K562 (cell line): ENCODE results near the gene REEP3. TPM values are rescaled to one million over a fixed set of nuclear protein-coding genes. Genes with fewer than 3 reads are reported as not detected.
A peak's percentile ranks its signal among the peaks of the same experiment; 100 is the strongest.

ENCODE experiments used
- ATAC-seq: fragments of 200-7000 bp; cut with Tn5 transposase; 3 replicates; pipeline ENCODE4 v1.9.1; 2020; ENCODE audit warnings: moderate library complexity
- BruUV-seq: library from RNA; stranded (reverse); fragments of 400-500 nt; replicated peaks from 2 replicates; lab custom pipeline; 2021; lab: Mats Ljungman, UMichigan
- CTCF ChIA-PET: fragments of 300-600 bp; formaldehyde crosslinking; extraction: SDS; loops from one replicate; lab custom pipeline; 2021; ENCODE audit warnings: low intra/inter-chr PET ratio; lab: Yijun Ruan, JAX
- POLR2A ChIA-PET: fragments of 300-600, 350-650 bp; sonication (Branson Sonifier 250); formaldehyde crosslinking; extraction: SDS; loops from one replicate; lab custom pipeline; 2021; ENCODE audit warnings: antibody characterized with exemption, inconsistent platforms; lab: Yijun Ruan, JAX
- DNase-seq, 4 experiments: peaks; one replicate each; pipeline versions ENCODE4 v3.0.0 to v3.0.0-alpha.2; 2011 to 2018; ENCODE audit warnings: low spot score in 3 of 4, mixed read lengths in 3 of 4; ENCODE audit errors: extremely low read depth in 1 of 4
- FAIRE-seq: peaks from 2 replicates; lab custom pipeline; 2011; peaks lifted over from hg19 to GRCh38; lab: Jason Lieb, UNC
- H2AFZ ChIP-seq: 2 replicates; pipeline ENCODE4 v1.6.0; 2011; ENCODE audit warnings: low read depth, low read length, control low read depth, inconsistent platforms
- H3K27ac ChIP-seq: fragments of 200-600 bp; 3 replicates; pipeline ENCODE4 v1.8.0; 2011; ENCODE audit warnings: low read depth, mild to moderate bottlenecking, control low read depth, inconsistent platforms, low read length, moderate library complexity, mixed read lengths; ENCODE audit errors: extremely low read depth
- H3K27me3 ChIP-seq, 2 experiments: fragments of 300-600 bp in 1 of 2; 2 replicates in 1 of 2; 3 replicates in 1 of 2; pipeline versions ENCODE4 v1.6.0 to v1.8.0; 2011; ENCODE audit warnings: inconsistent platforms in 2 of 2, low read length in 2 of 2, mild to moderate bottlenecking in 1 of 2, mixed read lengths in 1 of 2, moderate library complexity in 1 of 2; ENCODE audit not compliant: control insufficient read depth in 2 of 2, insufficient read depth in 2 of 2
- H3K36me3 ChIP-seq: fragments of 300-600 bp; 3 replicates; pipeline ENCODE4 v1.8.0; 2011; ENCODE audit warnings: mild to moderate bottlenecking, low read length, inconsistent platforms; ENCODE audit not compliant: control insufficient read depth, insufficient read depth
- H3K4me1 ChIP-seq, 2 experiments: fragments of 200-600 bp in 1 of 2; replicated peaks in 1 of 2; 2 replicates in 1 of 2; 3 replicates in 1 of 2; pipeline versions ENCODE4 v1.5.1 to v1.8.0; 2011; ENCODE audit warnings: inconsistent platforms in 2 of 2, low read length in 2 of 2, mild to moderate bottlenecking in 1 of 2, mixed read lengths in 1 of 2, moderate library complexity in 1 of 2; ENCODE audit not compliant: control insufficient read depth in 2 of 2, insufficient read depth in 2 of 2
- H3K4me2 ChIP-seq: 2 replicates; pipeline ENCODE4 v1.6.1; 2011; ENCODE audit warnings: low read length, control low read depth, inconsistent platforms, mixed read lengths; ENCODE audit not compliant: insufficient read depth
- H3K4me3 ChIP-seq: fragments of 200-600 bp; sonication (generic), shearing (Covaris generic); 2 replicates; pipeline ENCODE4 v1.5.1; 2016; ENCODE audit warnings: control low read depth, inconsistent platforms
- H3K79me2 ChIP-seq: fragments of 200-600 bp; 3 replicates; pipeline ENCODE4 v1.8.0; 2011; ENCODE audit warnings: low read length, inconsistent platforms; ENCODE audit not compliant: control insufficient read depth, insufficient read depth
- H3K9ac ChIP-seq, 2 experiments: 2 replicates each; pipeline versions ENCODE4 v1.6.0 to v1.6.1; 2011; ENCODE audit warnings: low read depth in 2 of 2, low read length in 2 of 2, control low read depth in 1 of 2, inconsistent platforms in 1 of 2, mild to moderate bottlenecking in 1 of 2, mixed read lengths in 1 of 2; ENCODE audit not compliant: insufficient read depth in 1 of 2
- H3K9me1 ChIP-seq: one replicate; pipeline ENCODE4 v1.6.0; 2011; ENCODE audit warnings: inconsistent platforms, mild to moderate bottlenecking, low read length, moderate library complexity; ENCODE audit not compliant: control insufficient read depth, insufficient read depth
- H3K9me3 ChIP-seq: replicated peaks from 2 replicates; pipeline ENCODE4 v1.5.1; 2011; ENCODE audit warnings: low read depth, low read length, inconsistent platforms; ENCODE audit not compliant: control insufficient read depth, insufficient read depth
- H4K20me1 ChIP-seq: replicated peaks from 2 replicates; pipeline ENCODE4 v1.6.1; 2011; ENCODE audit warnings: low read length, inconsistent platforms, mixed read lengths; ENCODE audit not compliant: control insufficient read depth, insufficient read depth
- CTCFL ChIP-seq: IDR thresholded peaks from 2 replicates; pipeline ENCODE4 v1.6.1; 2011; ENCODE audit warnings: borderline replicate concordance, low read depth, mild to moderate bottlenecking, moderate library complexity, low read length; ENCODE audit not compliant: insufficient read depth, poor library complexity, severe bottlenecking
- YY1 ChIP-seq, 3 experiments: IDR thresholded peaks; 2 replicates each; pipeline ENCODE4 v1.6.1; 2011; ENCODE audit warnings: low read length in 2 of 3, mild to moderate bottlenecking in 2 of 3, moderate library complexity in 2 of 3, borderline replicate concordance in 1 of 3, control low read depth in 1 of 3, low read depth in 1 of 3; ENCODE audit not compliant: insufficient read depth in 3 of 3, insufficient replicate concordance in 2 of 3, control insufficient read depth in 1 of 3, insufficient read length in 1 of 3; ENCODE audit errors: extremely low read depth in 1 of 3
- WGBS: fragments of 100-300 bp; shearing (Covaris generic); methylation state at CpG from one replicate; pipeline ENCODE4 v1.1.6; 2016; ENCODE audit warnings: low coverage, mixed read lengths; ENCODE audit not compliant: insufficient coverage; ENCODE audit errors: missing lambda C conversion rate; 5-methylcytosine and 5-hydroxymethylcytosine counted together
- in situ Hi-C: fragments of 300-500 bp; cut with MboI; formaldehyde crosslinking; loops from 4 replicates; pipeline ENCODE4 v1.15.0; 2018; ENCODE audit warnings: inconsistent platforms, mixed read lengths
- intact Hi-C: fragments of 100-400 bp; cut with micrococcal nuclease; formaldehyde crosslinking; loops from 2 replicates; pipeline ENCODE4 v1.14.2; 2022
- polyA plus RNA-seq, 8 experiments: library from polyadenylated mRNA; depleted of rRNA in 4 of 8; stranded (reverse) in 5 of 8; unstranded in 3 of 8; fragments of >200 nt; fragmentation: Nextera tagmentation in 2 of 8; fragmentation: Illumina TruSeq in 1 of 8; extraction: Ambion mirVana in 2 of 8; extraction: Trizol in 1 of 8; gene quantifications; 2 replicates each; pipeline versions ENCODE4 v1.2.1 to v1.2.3, GENCODE V29; 2011 to 2014; ENCODE audit warnings: inconsistent platforms in 1 of 8, missing spikeins in 1 of 8
- total RNA-seq, 7 experiments: library from RNA; depleted of rRNA in 6 of 7; stranded (reverse); fragments of >200 nt in 6 of 7; fragmentation: Illumina TruSeq in 2 of 7; extraction: Trizol in 2 of 7; gene quantifications; 2 replicates each; pipeline versions ENCODE4 v1.2.1 to v1.2.3, GENCODE V29; 2011 to 2021; ENCODE audit warnings: low replicate concordance in 1 of 7
- TF ChIP-seq, protein P1 (sequence below): fragments of 200-800 bp; sonication (Bioruptor generic); IDR thresholded peaks from 2 replicates; pipeline ENCODE4 v1.6.1; 2017; ENCODE audit warnings: missing genetic modification characterization, missing compliant biosample characterization

The REEP3 gene
- total and polyA plus RNA-seq, 9 of the 15 experiments (the other 6 are each of a cell fraction or from before 2014, with no cell fraction given), result 3.4 to 13.4 (median 9.2) TPM

- DNase-seq (peak in 1 of 4 experiments; percentile 20), FAIRE-seq (no peak), ATAC-seq (peak; percentile 49; the same call in 2 of the 3 replicates)
- Histone ChIP-seq H3K27me3 (peaks cover 5 to 12% of the 10 kb centered on the region in 2 experiments; a peak in 4 of 5 replicates), H3K4me3 (no peak overlapping the region), H2AFZ (peak overlapping the region; percentile 92), H3K9me1 (no peaks in the 10 kb centered on the region), H3K79me2 (no peaks in the 10 kb centered on the region), H3K27ac (no peak overlapping the region; the same call in 2 of the 3 replicates), H3K9ac (peak overlapping the region in 1 of 2 experiments; percentile 78; a peak in 1 of 4 replicates), H3K4me1 (peaks cover 0 to 3% of the 10 kb centered on the region in 2 experiments; a peak in 1 of 5 replicates), H3K36me3 (no peaks in the 10 kb centered on the region), H3K9me3 (no peaks in the 10 kb centered on the region), H4K20me1 (no peaks in the 10 kb centered on the region), H3K4me2 (peak overlapping the region; percentile 50)
- BruUV-seq, result no TSS peak
- ChIA-PET CTCF (no interaction called here), POLR2A (interaction anchor here (0.6 kb wide), 1 partner anchor 69 kb away, joined by 3 read pairs; no protein-coding TSS in a partner anchor)
- WGBS, result 33% methylated on average over 9 of the region's 13 CpGs
- intact Hi-C loops (no loop called here), in situ Hi-C loops (no loop called here)
- TF ChIP-seq YY1 (IDR thresholded peaks at IDR 0.05; ENCODE audit: borderline replicate concordance in 1 of 3, control insufficient read depth in 1 of 3, extremely low read depth in 1 of 3, insufficient read depth in 3 of 3, insufficient read length in 1 of 3, insufficient replicate concordance in 2 of 3, low read depth in 1 of 3, low read length in 2 of 3), result peak; percentile 10 to 83 (median 42)
- no peak for TF ChIP-seq CTCFL
- TF ChIP-seq, protein P1, sequence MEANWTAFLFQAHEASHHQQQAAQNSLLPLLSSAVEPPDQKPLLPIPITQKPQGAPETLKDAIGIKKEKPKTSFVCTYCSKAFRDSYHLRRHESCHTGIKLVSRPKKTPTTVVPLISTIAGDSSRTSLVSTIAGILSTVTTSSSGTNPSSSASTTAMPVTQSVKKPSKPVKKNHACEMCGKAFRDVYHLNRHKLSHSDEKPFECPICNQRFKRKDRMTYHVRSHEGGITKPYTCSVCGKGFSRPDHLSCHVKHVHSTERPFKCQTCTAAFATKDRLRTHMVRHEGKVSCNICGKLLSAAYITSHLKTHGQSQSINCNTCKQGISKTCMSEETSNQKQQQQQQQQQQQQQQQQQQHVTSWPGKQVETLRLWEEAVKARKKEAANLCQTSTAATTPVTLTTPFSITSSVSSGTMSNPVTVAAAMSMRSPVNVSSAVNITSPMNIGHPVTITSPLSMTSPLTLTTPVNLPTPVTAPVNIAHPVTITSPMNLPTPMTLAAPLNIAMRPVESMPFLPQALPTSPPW, result peak; percentile 33; the same call in 1 of the 2 replicates
Observed at GRCh38 chr10:63664341-63664885, 143.2 kb downstream of the REEP3 start.
